OCI-LY3 (cell line): ENCODE measurements around the gene ROBO3.

ENCODE experiments used
- H2AFZ ChIP-seq: fragments of 200-600, 300-600 bp; shearing (Covaris generic); 2 replicates; pipeline ENCODE4 v1.6.0; 2014; ENCODE audit warnings: antibody characterized with exemption, low read depth, low read length
- H3K27ac ChIP-seq: fragments of 200-600, 300-600 bp; sonication (generic); 2 replicates; pipeline ENCODE4 v1.5.1; 2014; ENCODE audit warnings: mild to moderate bottlenecking, low read length, moderate library complexity, mixed read lengths
- H3K27me3 ChIP-seq: fragments of 200-600, 300-600 bp; sonication (generic); 2 replicates; pipeline ENCODE4 v1.6.1; 2014; ENCODE audit warnings: low read depth, low read length, mixed read lengths
- H3K36me3 ChIP-seq: fragments of 200-600, 300-600 bp; sonication (generic); replicated peaks from 2 replicates; pipeline ENCODE3; 2014; ENCODE audit warnings: low read depth, low read length, mixed read lengths
- H3K4me1 ChIP-seq: fragments of 300-600, 200-600 bp; sonication (generic); 2 replicates; pipeline ENCODE4 v1.6.1; 2014; ENCODE audit warnings: low read length, mixed read lengths
- H3K4me2 ChIP-seq: fragments of 200-600, 300-600 bp; sonication (generic); 2 replicates; pipeline ENCODE4 v1.6.1; 2014; ENCODE audit warnings: low read length, mixed read lengths
- H3K4me3 ChIP-seq: fragments of 300-600, 200-600 bp; sonication (generic); 2 replicates; pipeline ENCODE4 v1.5.1; 2014; ENCODE audit warnings: antibody characterized with exemption, mild to moderate bottlenecking, low read length, moderate library complexity
- H3K79me2 ChIP-seq: fragments of 300-600, 200-600 bp; shearing (Covaris generic); 2 replicates; pipeline ENCODE4 v1.6.1; 2014; ENCODE audit warnings: mild to moderate bottlenecking, low read length, mixed read lengths
- H3K9ac ChIP-seq: fragments of 300-600, 200-600 bp; shearing (Covaris generic); 2 replicates; pipeline ENCODE4 v1.6.0; 2014; ENCODE audit warnings: mild to moderate bottlenecking, low read length, moderate library complexity
- H3K9me3 ChIP-seq: fragments of 200-600, 300-600 bp; shearing (Covaris generic); 2 replicates; pipeline ENCODE4 v1.6.1; 2014; ENCODE audit warnings: low read length, mixed read lengths; ENCODE audit not compliant: insufficient read depth
- H4K20me1 ChIP-seq: fragments of 200-600, 300-600 bp; sonication (generic); 2 replicates; pipeline ENCODE4 v1.6.1; 2016; ENCODE audit warnings: low read length, mixed read lengths; ENCODE audit not compliant: insufficient read depth
- CTCF ChIP-seq: fragments of 200-600, 300-600 bp; sonication (generic); IDR thresholded peaks from 2 replicates; pipeline ENCODE4 v1.5.1; 2014; ENCODE audit warnings: antibody characterized with exemption, low read length, low read depth
- EZH2phosphoT487 ChIP-seq: fragments of 200-600 bp; shearing (Covaris generic); IDR thresholded peaks from 2 replicates; pipeline ENCODE4 v1.6.1; 2018; ENCODE audit warnings: antibody characterized with exemption, mixed run types, low read depth

The ROBO3 gene

GRCh38 chr11:124864892-124865180, 396 bp upstream of the ROBO3 start:
- Histone ChIP-seq H3K36me3 (no peaks in the 10 kb centered on the region), H2AFZ (no peak overlapping the region), H3K79me2 (no peaks in the 10 kb centered on the region), H3K9me3 (no peaks in the 10 kb centered on the region), H3K27ac (no peak overlapping the region), H3K4me1 (no peaks in the 10 kb centered on the region), H3K4me2 (no peak overlapping the region), H4K20me1 (no peaks in the 10 kb centered on the region), H3K9ac (no peak overlapping the region), H3K27me3 (peaks cover 4% of the 10 kb centered on the region; the same call in 1 of the 2 replicates), H3K4me3 (no peak overlapping the region)
- TF ChIP-seq EZH2phosphoT487, result no peak
- no peak for TF ChIP-seq CTCF

- Histone ChIP-seq H3K79me2 (no peaks in the 10 kb centered on the region), H3K9ac (no peak overlapping the region), H3K36me3 (no peaks in the 10 kb centered on the region), H4K20me1 (no peaks in the 10 kb centered on the region), H3K4me1 (no peaks in the 10 kb centered on the region), H3K4me2 (no peak overlapping the region), H3K9me3 (no peaks in the 10 kb centered on the region), H3K4me3 (no peak overlapping the region), H2AFZ (no peak overlapping the region), H3K27ac (no peak overlapping the region), H3K27me3 (peaks cover 4% of the 10 kb centered on the region; the same call in 1 of the 2 replicates)
- TF ChIP-seq CTCF (no peak), EZH2phosphoT487 (no peak)
These were observed 945 bp downstream of the ROBO3 start for GRCh38 chr11:124865902-124866851.

GRCh38 chr11:124867700-124868099, 2.5 kb downstream of the ROBO3 start:
- H3K9me3 ChIP-seq, result no peaks in the 10 kb centered on the region
- no peaks in the 10 kb centered on the region for H3K36me3 ChIP-seq
- H3K4me3 ChIP-seq, result no peak overlapping the region
- H3K27ac ChIP-seq, result no peak overlapping the region
- H3K27me3 ChIP-seq, result peaks cover 6% of the 10 kb centered on the region; the same call in 1 of the 2 replicates
- H2AFZ ChIP-seq, result no peak overlapping the region
- H3K4me2 ChIP-seq, result no peak overlapping the region
- no peaks in the 10 kb centered on the region for H4K20me1 ChIP-seq
- TF ChIP-seq CTCF, result peak; percentile 46
- no peak for TF ChIP-seq EZH2phosphoT487
- H3K79me2 ChIP-seq, result no peaks in the 10 kb centered on the region
- H3K4me1 ChIP-seq, result no peaks in the 10 kb centered on the region
- H3K9ac ChIP-seq, result no peak overlapping the region

- no peak overlapping the region for H2AFZ ChIP-seq
- no peak overlapping the region for H3K27ac ChIP-seq
- no peaks in the 10 kb centered on the region for H3K36me3 ChIP-seq
- no peak overlapping the region for H3K4me3 ChIP-seq
- peaks cover 6% of the 10 kb centered on the region; the same call in 1 of the 2 replicates for H3K27me3 ChIP-seq
- no peaks in the 10 kb centered on the region for H3K4me1 ChIP-seq
- H3K4me2 ChIP-seq, result no peak overlapping the region
- H3K9ac ChIP-seq, result no peak overlapping the region
- no peaks in the 10 kb centered on the region for H3K9me3 ChIP-seq
- no peaks in the 10 kb centered on the region for H3K79me2 ChIP-seq
- H4K20me1 ChIP-seq, result no peaks in the 10 kb centered on the region
- TF ChIP-seq EZH2phosphoT487 (no peak), CTCF (no peak)
These were observed 3.4 kb downstream of the ROBO3 start for GRCh38 chr11:124868331-124869274.
